ENCODE measurements around the gene LCNL1.

LCNL1 gene

DNA sequence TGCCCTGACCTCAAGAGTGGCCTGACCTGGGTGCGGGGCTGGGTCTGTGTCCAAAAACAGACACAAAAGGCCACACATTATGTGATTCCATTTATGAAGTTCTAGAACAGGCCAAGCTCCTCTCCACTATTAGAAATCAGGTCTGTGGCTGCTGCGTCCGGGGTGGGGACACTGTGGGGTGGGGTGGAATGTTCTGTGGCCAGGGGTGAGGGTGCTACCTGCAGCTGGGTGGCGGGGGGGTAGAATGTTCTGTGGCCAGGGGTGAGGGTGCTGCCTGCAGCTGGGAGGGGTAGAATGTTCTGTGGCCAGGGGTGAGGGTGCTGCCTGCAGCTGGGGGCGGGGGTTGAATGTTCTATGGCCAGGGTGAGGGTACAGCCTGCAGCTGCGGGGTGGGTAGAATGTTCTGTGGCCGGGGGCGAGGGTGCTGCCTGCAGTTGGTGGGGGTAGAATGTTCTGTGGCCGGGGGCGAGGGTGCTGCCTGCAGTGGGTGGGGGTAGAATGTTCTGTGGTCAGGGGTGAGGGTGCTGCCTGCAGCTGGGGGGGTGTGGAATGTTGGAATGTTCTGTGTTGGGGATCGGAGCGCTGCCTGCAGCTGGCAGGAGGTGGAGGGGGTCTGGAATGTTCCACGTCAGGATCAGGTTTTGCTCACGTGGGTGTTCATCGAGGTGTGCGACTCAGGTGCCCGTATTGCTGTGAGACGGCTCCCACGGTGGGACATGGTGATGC, 22.4 kb upstream of the LCNL1 start:
- no peak for DNase-seq (ENCODE audit: low spot score)

DNA sequence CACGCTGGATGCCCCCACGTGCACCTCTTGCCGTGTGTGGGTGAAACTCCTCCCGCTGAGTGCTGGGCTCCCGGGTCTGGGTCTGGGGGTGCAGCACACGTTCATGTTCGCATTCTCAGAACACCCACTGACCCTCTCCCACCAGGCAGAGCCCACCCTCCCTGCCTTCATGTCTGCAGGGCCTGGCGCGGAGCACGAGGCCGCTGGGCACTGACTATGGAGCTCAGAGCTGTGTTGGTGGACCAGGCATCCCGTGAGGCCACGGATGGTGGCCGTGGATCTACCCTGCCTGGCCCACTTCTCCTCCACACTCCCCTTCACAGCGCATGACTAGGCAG, 21.9 kb upstream of the LCNL1 start:
- DNase-seq (ENCODE audit: low spot score): no peak

DNA sequence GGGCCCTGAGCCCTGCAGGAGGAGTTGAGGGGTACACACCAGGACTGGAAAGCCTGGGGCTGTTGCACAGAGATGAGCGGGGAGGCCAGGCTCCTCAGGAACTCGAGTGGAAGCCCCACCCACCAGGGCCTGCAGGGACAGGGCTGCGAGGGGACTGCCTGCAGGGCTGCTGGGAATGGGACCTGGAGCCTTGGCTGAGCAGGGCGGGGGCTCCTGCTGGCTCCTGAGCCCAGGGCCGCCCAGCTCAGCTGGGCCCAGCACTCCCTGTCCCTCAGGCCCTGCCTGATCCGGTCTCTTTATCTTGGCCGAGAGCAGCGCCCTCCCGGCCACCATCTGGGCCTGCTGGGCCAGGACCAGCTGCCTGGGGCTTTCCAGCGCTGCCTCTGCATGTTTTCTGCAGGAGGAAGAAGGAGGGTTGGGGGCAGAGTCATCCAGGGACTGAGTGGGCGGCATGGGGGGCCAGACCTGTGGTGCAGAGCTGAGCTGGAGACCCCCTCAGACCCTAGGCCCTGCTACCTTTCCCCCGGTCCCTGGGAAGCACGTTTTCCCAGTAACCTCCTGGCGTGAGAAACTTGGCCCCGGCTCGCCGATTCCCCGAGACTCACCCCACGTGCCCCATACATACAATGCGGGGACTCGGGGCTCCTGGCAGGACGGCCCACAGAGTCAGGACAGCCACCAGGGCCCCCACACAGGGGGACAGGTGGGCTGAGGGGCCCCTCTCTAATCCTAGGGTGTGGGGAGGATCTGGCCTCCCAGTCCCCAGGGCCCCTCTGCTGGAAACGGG, 21.3 kb upstream of the LCNL1 start:
- no peak for DNase-seq (ENCODE audit: low spot score)

DNA sequence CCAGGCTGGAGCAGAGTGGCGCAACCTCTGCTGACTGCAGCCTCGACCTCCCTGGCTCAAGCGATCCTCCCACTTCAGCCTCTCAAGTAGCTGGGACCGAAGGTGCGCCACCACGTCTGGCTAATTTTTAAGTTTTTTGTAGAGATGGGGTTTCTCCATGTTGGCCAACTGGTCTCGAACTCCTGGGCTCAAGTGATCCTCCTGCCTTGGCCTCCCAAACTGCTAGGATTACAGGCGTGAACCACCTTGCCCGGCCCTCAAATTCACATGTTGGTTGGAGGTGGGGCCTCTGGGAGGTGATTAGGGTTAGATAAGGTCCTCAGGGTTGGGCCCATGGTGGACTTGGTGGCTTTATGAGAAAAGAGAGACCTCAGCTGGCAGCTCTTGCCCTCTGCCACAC, 20.6 kb upstream of the LCNL1 start:
- DNase-seq (ENCODE audit: low spot score): no peak

DNA sequence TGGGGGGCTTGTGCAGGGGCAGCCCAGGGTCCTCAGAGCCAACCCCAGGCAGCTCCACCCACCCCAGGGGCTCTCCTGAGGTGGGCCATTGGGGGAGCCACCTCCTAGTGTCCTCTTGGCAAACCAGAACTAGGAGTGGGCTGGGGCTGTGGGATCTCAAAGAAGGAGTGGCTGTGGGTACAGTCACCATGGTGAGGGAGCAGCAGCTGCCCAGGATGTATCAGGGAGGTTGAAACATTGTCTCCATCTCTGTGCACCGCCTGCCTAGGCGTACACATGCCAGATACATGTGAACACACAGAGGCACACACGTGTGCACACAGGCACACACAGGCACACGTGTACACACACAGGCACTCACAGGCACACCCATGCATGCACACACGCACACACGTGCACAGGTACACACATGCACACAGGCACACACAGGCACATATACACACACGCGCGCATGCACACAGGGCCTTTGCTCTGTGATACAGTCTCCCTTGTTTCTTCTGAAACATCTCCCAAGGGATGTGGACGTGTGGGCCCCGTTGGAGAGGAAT, 20.0 kb upstream of the LCNL1 start:
- no peak for DNase-seq (ENCODE audit: low spot score)

DNA sequence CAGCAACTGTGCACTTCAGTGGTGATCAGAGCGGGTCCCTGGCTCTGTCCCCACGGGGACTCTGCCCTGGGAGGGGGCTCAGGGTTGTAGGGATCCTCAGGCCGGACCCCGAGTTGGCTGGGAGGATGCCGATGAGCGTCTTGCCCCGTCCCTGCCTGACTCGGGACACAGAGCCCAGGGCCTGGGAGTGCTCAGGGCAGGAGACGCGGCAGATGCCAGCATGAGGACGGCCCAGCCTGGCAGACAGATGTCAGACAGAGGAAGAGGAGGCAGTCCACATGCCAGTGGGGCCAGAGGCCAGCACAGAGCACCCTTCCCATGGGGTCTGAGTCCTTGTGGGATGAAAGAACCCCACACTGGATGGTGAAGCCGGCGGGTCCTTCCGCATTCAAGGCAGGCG, 19.5 kb upstream of the LCNL1 start:
- DNase-seq (ENCODE audit: low spot score): no peak

DNA sequence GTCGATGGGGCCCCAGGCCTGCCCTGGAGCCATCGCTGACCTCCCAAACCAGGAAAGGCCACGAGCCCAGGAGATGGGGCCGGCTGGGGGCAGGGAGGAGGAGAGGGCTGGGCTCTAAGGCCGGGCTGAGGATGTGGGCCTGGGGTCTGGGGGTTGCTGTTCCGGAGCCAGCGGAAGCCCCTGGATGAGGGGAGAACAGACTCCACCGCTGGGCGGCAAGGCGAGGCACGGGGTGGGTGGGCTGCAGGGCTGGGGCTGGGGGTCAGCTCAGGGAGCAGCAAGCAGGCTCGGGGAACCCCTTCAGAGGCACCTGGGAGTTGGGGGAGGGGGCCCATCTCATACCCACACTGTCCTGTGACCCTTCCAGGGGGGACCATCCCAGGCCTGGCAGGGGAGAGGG, 19.0 kb upstream of the LCNL1 start:
- DNase-seq (ENCODE audit: low spot score): no peak

DNA sequence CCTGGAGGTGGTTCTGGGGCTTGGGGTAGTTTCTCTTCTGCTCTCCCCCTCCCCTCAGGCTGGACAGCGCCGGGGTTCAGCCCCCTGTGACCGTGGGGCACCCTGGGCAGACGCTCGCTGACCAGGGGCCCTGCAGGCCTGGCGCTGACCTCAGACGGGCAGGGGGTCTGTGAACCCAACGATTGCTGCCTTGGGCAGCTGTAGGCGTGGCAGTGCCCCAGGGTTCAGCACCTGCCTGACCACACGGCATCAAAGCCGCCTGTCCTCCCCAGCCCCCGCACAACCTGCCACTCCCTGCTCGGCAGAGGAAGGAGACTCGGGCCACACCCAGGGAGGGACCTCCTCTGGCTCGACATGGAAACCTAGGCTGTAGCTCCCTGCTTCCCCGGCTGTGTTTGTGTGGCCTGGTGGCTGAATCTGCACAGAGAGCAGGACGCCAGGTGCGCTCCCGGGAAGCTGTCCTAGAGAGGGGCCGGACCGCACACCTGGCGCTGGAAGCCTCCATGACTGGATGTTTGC, 18.6 kb upstream of the LCNL1 start:
- no peak for DNase-seq (ENCODE audit: low spot score)

DNA sequence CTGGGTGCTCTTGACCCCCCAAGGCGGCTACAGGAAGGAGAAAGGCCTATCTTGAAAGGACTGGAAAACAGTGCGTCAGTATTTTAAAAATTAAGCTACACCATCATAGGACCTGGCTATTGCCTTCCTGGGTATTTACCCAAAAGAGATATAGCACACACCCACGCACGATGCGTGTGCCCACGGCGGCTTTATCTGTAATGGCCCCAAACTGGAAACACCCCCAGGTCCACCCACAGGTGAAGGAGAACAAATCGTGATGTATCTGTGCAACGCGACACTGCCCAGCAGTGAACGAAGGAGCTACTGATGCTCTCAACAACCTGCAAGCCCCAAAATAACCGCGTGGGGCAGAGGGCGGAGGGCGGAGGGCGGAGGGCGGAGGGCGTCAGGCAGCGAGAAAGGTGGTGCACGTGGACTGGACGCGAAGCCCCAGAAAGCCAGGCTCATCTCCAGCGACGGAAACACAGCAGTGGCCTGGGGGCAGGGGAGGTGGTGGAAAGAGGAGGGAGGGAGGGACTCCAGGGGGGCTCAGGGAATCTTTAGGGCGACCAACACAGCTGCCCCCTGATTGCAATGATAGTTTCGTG, 17.9 kb upstream of the LCNL1 start:
- no peak for DNase-seq (ENCODE audit: low spot score)

DNA sequence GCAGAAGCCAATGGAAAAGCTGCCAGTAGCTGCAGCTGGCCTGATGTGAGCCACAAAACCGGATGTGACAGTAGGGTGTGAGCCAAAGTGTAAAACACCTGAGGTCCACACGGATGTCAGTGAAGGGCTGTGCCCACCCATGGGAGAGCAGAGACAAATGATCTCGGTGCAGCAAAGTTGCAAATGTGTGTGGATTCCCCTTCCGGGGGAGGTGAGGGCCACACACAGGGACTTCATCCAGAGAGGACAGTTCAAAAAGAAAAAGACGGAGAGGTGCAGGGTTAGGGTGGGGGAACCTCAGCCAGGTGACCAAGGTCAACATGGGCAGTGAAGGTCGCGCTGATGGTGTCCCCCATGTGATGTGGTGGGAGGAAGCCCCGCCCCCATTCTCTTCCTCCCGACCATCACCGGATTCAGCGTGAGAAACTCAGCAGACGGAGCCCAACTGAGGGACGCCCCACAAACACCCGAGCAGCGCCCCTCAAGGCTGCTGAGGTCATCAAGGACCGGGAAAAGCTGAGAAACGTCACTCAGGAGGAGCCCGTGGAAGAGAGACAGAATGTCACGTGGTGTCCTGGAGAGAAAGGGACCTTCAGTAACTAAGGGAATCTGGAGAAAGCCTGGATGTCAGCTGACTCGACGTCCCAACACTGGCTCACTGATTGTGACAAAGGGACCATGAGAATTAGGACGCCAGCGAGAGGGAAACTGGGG, 16.9 kb upstream of the LCNL1 start:
- DNase-seq (ENCODE audit: low spot score): no peak

DNA sequence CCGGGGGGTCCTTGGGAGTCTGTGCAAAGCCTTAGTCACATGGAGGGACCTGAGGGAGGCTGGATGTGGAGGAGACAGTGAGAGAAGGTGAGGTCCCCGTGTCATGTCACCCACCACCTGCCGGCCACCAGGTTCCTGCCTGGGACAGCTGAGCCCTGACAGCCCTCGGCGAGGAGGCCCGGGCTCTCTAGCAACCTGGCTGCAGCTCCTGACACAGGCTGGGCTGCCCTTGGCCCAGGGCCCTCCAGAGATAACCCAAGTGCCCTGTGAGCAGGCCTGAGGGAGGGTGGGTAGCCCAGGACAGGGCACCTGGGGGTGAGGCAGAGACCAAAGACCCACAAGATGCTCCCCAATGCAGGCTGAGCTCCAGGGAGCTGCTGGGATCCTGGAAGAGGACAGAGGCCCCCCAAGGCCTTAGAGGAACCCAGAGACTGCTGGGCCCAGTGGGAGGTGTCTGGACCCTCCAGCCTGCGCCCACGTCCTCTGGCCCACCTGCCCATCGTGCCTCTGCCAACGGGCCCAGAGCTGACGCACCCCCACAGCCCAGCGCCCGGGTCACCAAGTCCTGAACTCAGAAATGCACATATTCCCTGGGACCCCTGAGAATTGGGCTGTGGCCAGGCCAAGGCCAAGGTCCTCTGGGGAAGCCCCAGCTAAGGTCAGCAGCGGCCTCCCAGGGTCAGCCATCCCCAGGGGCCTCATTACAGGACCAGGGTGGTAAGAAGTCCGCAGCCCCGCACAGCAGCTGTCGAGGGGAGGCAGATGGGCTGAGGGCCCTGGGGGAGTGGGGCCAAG, 14.3 kb upstream of the LCNL1 start:
- no peak for DNase-seq (ENCODE audit: low spot score)

DNA sequence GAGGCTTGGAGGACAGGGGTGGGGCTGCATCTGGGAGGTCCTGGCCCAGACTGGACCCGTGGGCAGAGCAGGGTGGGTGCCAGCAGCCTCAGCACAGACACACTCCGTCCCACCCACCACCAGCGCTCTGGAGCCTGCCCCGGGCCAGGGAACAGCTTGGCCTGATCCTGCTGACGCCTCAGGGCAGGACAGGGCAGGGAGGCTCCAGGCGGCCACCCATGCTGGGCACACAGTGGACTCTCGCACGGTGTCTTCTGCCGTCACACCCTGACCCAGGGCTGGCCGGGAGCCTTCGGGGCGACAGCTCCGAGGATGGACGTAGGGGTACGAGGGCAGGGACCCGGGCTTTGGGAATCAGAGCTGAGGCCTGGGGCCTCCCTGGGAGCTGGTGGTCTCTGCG, 13.6 kb upstream of the LCNL1 start:
- no peak for DNase-seq (ENCODE audit: low spot score)

DNA sequence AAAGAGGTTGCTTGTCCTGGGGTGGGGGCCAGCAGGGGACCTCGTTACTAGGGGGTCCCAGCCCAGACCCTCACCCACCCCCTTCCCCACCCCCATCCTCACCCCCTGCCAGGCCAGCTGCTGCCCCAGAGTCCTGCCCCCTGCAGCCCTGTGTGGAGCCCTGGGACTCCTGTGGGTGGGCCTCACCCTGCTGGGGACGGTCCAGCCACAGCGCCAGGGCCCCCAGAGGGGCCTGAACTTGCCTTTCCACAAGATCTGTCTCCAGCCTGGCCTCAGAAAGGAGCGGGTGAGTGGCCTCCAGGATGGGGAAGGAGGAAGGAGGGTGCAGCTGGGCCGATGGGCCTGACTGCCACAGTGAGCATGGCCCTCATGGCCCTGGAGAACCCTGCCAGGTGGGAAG, 13.0 kb upstream of the LCNL1 start:
- no peak for DNase-seq (ENCODE audit: low spot score)

DNA sequence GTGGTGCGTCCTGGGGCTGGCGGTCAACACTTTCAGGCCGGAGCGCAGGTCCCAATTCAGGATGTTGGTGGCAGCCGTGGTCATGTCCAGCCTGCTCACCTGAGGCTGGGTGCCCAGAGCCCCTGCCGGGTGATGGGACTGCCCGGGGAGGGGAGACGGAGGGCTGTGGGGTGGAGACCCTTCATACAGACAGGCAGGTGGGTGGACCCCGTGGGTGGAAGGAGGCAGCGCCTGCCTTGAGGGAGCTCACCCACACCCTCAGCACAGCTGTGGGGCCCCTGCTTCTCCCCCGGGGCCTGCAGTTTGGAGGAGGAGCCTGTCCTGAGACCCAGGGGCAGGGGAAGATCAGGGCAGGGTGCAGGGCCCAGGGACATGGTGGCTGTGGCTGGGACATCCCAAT, 12.4 kb upstream of the LCNL1 start:
- DNase-seq (ENCODE audit: low spot score): no peak

DNA sequence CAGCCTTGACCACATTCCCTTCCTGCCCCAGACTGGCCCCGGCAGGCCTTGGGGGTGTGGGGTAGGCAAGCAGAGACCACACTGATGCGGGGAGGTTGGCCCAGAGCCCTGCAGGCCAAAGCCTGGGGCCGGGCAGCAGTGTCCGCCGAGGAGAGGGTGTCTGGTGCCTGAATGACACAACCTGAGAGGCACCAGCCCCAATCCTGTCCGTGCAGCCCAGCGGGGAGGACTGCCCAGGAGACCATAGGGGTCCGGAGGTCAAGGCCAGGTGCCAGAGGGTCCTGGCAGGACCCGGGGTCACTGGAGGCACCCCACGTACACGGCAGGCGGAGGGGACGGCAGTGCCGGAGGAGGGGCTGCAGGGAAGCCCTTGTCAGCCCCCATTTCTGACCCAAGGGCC, 11.0 kb upstream of the LCNL1 start:
- DNase-seq (ENCODE audit: low spot score): no peak

DNA sequence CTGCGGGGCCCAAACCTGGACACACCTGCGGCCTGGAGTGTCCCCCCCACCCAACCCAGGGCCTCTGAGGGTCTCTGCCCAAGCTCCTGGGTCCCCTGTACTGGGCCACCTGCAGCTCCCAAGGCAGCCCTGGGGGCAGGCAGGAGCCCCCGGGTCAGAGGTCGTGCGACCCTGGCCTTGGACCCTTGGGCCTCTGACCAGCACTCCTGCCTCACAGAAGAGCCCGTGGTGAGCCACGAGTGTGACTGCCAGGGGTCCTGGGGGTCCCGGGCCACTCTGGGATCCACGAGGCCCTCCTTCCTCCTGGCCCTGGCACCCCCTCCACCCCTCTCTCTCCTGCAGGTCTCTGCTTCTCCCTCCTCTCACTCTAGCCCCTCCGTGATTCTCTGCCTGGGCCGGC, 10.5 kb upstream of the LCNL1 start:
- DNase-seq (ENCODE audit: low spot score): no peak

DNA sequence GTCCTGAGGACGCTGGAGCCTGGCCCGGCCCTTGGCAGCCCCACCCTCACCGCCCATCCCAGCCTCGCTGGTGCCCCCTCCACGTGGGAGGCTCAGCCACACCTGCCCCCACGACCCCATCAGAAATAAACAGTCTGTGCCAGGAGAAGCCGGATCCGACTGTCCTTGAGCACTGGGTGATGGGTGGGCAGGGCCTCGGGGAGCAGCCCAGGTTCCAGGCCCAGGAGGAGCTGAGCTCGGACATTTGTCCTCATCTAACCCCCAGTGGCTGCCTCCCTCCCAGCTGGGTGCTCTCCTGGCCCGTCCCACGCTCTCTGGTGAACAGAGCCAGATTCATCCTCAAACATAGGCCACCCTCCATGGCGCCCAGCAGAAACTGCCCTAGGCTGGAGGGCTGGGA, 10.1 kb upstream of the LCNL1 start:
- no peak for DNase-seq (ENCODE audit: low spot score)

DNA sequence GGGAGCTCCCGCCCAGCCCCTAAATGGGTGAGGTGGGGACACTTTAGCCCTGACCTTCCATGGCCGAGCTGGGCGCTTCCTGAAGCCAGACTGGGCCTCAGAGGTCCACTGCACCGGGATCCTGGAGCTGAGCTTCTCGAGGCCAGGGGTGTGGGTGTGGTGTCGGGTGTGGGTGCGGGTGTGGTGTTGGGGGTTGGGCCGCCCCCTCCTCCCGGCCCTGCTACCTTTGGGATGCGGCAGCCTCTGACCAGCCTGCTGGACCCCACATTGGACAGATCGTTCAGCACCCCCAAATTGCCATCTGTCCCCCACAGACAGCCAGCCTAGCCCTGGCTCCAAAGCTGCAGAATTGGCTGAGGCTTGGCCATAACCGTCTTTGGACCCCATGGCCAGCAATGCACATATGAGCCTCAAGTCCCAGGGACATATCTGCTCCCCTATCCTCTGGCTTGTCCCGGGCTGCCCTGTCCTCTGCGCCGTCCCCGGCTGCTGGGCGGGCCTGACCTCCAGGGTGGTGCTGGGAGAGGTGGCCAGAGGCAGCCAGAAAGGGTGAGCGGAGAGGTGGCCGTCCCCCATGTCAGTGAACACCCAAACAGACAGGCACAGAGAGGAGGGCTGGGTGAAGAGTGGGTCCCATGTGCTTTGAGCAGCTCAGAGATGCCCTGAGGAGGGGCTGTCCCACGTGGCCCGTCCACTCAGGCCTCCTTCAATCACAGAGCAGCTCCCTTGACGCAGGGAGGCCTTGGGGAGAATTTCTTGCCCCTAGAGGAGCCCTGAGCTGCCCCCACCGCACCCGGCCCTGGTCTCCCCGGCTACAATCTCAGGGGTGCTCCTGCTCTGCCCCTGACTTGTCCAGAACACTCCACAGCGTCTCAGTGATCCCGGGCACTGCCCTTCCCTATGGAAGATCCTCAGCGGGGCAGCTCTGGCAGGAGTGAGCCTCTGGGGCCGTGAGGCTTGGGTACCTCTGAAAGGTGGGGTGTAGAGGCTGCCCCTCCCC, 8.9 kb upstream of the LCNL1 start:
- no peak for DNase-seq (ENCODE audit: low spot score)

DNA sequence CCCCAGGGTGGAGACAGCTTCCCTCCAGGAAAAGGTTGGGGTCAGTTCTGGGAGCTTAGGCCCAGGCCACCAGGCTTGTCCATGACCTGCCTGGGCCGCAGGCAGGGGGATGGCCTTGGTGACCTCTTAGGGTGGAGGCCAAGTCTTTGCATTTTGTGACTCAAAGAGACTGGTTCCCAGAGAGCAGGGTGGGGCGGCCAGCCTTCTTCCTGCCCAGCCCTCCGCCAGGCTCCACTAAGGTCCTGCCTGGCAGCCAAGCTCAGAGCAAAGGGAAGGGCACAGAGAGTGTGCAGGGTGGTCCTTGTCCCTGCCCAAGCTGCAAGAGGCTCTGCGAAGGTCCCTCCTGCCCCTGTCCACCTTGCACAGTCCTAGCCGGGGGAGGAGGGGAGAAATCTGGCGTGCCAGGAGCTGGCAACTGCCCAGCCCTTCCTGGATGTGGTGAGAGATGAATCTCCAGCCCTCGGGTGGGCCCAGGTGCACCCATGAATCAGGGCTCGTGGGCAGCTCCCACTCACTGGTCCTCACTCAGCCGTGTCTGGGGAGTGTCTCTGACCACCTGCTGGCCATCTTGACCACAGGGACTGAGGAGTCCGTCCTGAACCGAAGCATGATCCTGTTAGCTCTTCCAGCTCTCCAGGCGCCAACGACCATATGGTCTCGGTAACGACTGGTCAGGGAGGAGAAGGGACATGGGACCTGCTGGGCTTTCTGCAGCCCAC, 7.8 kb upstream of the LCNL1 start:
- DNase-seq (ENCODE audit: low spot score): no peak

DNA sequence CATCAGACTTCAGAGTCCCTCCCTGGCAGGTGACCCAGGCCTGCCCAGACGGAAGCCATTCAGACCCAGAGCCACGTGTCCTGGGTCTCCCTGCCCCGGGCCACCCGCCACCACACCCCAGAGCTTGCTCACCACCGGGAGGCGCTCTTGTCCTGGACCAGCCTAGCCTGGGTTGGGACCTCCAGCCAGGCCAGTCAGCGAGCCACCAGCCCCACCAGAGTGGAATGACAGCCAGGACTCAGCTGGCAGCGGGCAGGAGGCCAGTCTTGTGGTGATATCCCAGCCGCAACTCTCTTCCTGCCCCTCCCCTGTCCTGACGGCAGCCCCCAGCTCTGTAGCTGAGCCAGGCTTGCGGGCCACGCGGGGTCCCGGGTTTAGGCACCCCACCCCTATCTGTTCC, 7.1 kb upstream of the LCNL1 start:
- DNase-seq (ENCODE audit: low spot score): peak; percentile 77

All from HuH-7 (cell line).